ENCODE data around the gene GRIK3. TPM values are rescaled to one million over a fixed set of nuclear protein-coding genes. Genes with fewer than 3 reads are reported as not detected.

Gene GRIK3
- total and polyA plus RNA-seq, 2 of the 8 experiments (the other 6 are each of a cell fraction or from before 2014, with no cell fraction given), result 2.1 to 3.4 TPM

DNA sequence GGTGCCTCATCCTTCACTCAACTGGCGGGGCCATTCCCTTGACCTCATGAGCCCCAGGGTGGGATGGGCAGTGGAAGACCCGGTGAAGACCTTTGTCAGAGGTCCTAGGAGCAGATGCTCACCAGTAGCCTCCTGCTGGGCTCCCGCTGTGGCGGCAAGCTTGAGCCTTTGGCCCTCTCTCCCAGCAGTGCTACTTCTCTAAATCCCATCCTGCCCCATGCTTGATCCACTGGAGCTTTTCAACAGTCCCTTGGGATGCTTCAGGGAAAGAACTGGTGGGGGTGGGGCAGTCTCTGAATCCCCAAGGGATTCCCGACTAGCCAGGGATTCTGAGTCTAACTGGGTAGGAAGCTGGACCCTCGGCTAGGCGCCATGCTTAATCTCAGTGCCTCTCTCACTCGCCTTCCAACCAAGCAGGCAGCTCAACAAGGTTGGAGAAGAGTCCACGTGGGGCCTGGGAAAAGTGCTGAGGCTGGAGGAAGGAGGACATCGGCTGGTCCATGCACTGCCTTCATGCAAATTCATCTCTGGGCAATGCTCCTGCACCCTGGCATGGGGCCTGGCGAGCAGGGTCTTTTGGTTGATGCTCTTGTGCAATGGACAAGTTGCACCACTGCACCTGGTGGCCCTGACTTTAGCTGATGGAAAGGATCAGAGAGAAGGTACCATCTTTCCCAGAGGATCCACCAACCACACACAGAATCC, 190.3 kb downstream of the GRIK3 start (continued):
- TF ChIP-seq, protein P1, sequence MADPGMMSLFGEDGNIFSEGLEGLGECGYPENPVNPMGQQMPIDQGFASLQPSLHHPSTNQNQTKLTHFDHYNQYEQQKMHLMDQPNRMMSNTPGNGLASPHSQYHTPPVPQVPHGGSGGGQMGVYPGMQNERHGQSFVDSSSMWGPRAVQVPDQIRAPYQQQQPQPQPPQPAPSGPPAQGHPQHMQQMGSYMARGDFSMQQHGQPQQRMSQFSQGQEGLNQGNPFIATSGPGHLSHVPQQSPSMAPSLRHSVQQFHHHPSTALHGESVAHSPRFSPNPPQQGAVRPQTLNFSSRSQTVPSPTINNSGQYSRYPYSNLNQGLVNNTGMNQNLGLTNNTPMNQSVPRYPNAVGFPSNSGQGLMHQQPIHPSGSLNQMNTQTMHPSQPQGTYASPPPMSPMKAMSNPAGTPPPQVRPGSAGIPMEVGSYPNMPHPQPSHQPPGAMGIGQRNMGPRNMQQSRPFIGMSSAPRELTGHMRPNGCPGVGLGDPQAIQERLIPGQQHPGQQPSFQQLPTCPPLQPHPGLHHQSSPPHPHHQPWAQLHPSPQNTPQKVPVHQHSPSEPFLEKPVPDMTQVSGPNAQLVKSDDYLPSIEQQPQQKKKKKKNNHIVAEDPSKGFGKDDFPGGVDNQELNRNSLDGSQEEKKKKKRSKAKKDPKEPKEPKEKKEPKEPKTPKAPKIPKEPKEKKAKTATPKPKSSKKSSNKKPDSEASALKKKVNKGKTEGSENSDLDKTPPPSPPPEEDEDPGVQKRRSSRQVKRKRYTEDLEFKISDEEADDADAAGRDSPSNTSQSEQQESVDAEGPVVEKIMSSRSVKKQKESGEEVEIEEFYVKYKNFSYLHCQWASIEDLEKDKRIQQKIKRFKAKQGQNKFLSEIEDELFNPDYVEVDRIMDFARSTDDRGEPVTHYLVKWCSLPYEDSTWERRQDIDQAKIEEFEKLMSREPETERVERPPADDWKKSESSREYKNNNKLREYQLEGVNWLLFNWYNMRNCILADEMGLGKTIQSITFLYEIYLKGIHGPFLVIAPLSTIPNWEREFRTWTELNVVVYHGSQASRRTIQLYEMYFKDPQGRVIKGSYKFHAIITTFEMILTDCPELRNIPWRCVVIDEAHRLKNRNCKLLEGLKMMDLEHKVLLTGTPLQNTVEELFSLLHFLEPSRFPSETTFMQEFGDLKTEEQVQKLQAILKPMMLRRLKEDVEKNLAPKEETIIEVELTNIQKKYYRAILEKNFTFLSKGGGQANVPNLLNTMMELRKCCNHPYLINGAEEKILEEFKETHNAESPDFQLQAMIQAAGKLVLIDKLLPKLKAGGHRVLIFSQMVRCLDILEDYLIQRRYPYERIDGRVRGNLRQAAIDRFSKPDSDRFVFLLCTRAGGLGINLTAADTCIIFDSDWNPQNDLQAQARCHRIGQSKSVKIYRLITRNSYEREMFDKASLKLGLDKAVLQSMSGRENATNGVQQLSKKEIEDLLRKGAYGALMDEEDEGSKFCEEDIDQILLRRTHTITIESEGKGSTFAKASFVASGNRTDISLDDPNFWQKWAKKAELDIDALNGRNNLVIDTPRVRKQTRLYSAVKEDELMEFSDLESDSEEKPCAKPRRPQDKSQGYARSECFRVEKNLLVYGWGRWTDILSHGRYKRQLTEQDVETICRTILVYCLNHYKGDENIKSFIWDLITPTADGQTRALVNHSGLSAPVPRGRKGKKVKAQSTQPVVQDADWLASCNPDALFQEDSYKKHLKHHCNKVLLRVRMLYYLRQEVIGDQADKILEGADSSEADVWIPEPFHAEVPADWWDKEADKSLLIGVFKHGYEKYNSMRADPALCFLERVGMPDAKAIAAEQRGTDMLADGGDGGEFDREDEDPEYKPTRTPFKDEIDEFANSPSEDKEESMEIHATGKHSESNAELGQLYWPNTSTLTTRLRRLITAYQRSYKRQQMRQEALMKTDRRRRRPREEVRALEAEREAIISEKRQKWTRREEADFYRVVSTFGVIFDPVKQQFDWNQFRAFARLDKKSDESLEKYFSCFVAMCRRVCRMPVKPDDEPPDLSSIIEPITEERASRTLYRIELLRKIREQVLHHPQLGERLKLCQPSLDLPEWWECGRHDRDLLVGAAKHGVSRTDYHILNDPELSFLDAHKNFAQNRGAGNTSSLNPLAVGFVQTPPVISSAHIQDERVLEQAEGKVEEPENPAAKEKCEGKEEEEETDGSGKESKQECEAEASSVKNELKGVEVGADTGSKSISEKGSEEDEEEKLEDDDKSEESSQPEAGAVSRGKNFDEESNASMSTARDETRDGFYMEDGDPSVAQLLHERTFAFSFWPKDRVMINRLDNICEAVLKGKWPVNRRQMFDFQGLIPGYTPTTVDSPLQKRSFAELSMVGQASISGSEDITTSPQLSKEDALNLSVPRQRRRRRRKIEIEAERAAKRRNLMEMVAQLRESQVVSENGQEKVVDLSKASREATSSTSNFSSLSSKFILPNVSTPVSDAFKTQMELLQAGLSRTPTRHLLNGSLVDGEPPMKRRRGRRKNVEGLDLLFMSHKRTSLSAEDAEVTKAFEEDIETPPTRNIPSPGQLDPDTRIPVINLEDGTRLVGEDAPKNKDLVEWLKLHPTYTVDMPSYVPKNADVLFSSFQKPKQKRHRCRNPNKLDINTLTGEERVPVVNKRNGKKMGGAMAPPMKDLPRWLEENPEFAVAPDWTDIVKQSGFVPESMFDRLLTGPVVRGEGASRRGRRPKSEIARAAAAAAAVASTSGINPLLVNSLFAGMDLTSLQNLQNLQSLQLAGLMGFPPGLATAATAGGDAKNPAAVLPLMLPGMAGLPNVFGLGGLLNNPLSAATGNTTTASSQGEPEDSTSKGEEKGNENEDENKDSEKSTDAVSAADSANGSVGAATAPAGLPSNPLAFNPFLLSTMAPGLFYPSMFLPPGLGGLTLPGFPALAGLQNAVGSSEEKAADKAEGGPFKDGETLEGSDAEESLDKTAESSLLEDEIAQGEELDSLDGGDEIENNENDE (IDR thresholded peaks at IDR 0.05; ENCODE audit: insufficient replicate concordance, low read length), result no peak
- no peak for TF ChIP-seq CTBP2 (IDR thresholded peaks at IDR 0.05; ENCODE audit: borderline replicate concordance, insufficient read depth, insufficient read length, low read length)
- no peak for TF ChIP-seq SRF (IDR thresholded peaks at IDR 0.05; ENCODE audit: low read depth, low read length)
- no peak for TF ChIP-seq RAD21 (IDR thresholded peaks at IDR 0.05 in 1 of 2, conservative IDR thresholded peaks at IDR 0.05 in 1 of 2; ENCODE audit: low read depth in 2 of 2, low read length in 2 of 2)
- TF ChIP-seq POLR2A (IDR thresholded peaks at IDR 0.05; ENCODE audit: control extremely low read depth in 1 of 2, low read depth in 2 of 2, low read length in 2 of 2), result no peak
- no peak for TF ChIP-seq BCL11A (IDR thresholded peaks at IDR 0.05; ENCODE audit: low read depth in 2 of 2, low read length in 2 of 2)
- TF ChIP-seq RNF2 (IDR thresholded peaks at IDR 0.05; ENCODE audit: borderline replicate concordance, low read depth, low read length, missing control alignments, poor library complexity, severe bottlenecking), result no peak
- no peak for TF ChIP-seq MAX (IDR thresholded peaks at IDR 0.05)
- TF ChIP-seq SIX5 (IDR thresholded peaks at IDR 0.05; ENCODE audit: low read depth, low read length), result no peak
- TF ChIP-seq SP4 (IDR thresholded peaks at IDR 0.05; ENCODE audit: low read length), result no peak
